Fibroblast of mammary gland (primary cell): ENCODE data around the gene SGMS2.

Experiments used
- DNase-seq: peaks from one replicate; pipeline ENCODE4 v3.0.0-alpha.2; 2010; ENCODE audit warnings: low read depth
- H3K4me3 ChIP-seq: 2 replicates; pipeline ENCODE4 v1.5.1; 2011; ENCODE audit warnings: low read depth, mild to moderate bottlenecking, low read length, moderate library complexity; ENCODE audit not compliant: control insufficient read depth
- TF ChIP-seq, protein P1 (sequence below): conservative IDR thresholded peaks from 2 replicates; pipeline ENCODE4 v1.5.1; 2011; ENCODE audit warnings: low read depth, low read length, inconsistent platforms; ENCODE audit not compliant: control insufficient read depth, insufficient read depth

SGMS2 gene

DNA sequence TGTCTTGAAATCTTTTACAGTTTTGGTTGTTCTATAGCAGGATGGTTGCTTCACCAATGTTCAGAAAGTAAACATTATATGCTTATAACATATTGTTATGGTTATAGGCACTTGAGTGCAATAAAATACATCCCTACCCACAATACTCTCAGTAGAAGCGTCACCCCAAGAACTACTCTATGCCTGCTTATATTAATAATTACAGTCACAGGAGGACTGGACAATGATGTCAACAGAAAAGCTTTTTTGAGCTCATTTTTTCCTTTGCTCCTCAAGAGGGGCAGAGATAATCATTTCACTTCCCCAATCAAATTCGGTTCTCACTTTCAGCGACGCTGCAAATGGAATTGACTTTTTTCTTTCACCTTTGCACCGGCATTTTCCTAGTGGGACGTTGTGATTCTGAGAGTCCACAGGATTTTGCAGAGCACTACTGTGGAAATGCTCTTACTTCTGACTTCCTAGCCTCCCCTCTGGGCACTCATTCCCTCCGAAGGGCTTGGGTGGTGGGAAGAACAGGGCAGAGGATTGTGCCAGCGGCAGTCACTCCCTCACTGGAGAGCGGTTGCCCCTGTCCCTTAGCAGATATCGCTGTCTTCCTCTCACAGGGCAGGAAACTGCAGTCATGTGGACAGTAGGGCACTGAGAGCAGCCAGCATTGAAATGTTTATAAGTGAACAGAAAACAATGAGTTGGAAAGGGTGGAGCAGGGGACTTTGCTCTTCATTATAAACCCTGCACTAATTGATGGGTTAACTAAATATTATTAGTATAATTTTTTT, 24.9 kb upstream of the SGMS2 start:
- H3K4me3 ChIP-seq, result no peak overlapping the region
- no peak for DNase-seq
- TF ChIP-seq, protein P1, sequence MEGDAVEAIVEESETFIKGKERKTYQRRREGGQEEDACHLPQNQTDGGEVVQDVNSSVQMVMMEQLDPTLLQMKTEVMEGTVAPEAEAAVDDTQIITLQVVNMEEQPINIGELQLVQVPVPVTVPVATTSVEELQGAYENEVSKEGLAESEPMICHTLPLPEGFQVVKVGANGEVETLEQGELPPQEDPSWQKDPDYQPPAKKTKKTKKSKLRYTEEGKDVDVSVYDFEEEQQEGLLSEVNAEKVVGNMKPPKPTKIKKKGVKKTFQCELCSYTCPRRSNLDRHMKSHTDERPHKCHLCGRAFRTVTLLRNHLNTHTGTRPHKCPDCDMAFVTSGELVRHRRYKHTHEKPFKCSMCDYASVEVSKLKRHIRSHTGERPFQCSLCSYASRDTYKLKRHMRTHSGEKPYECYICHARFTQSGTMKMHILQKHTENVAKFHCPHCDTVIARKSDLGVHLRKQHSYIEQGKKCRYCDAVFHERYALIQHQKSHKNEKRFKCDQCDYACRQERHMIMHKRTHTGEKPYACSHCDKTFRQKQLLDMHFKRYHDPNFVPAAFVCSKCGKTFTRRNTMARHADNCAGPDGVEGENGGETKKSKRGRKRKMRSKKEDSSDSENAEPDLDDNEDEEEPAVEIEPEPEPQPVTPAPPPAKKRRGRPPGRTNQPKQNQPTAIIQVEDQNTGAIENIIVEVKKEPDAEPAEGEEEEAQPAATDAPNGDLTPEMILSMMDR, result no peak

DNA sequence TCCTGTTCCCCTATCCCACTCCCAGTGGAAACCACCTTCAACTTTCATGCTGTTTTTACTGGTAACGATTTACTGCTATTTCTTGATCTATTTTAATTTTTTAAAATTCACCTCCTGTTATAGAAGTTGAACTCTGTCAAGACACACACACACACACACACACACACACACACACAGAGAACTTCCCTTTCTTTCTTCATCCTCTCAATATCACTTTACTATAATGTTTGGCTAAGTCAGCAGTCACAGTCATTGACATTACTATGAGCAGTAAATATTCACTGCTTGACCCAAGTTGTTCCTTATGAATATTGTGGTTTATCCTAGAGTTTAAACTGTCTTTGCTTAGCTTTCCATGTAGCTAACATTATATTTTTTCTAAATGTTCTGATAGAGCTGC, 24.0 kb upstream of the SGMS2 start:
- DNase-seq, result no peak
- TF ChIP-seq, protein P1, result no peak

DNA sequence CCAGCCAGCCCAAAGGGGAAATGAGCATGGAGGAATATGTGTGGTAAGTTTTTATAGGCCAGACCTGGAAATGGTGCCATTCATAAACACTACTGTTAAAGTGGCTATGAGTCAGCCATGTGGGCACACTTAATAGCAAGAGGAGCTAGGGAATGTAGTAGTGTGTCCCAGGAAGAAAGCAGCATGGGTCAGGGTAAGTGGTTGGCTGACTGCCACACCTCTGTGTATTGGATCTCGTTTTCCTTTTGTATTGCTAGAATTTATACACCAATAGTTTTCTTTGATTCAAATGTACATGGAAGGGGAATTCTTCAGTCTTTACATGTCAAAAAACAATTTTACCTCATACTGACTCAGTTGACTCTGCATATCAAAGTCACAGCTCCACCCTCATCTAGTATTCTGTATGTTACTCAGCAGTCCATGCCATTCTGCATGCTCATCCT, 22.9 kb upstream of the SGMS2 start:
- peak; percentile 69 for DNase-seq
- TF ChIP-seq, protein P1, result no peak
- no peak overlapping the region for H3K4me3 ChIP-seq

More for the DNA sequence above, 24.0 kb upstream of the SGMS2 start:
- H3K4me3 ChIP-seq, result no peak overlapping the region

DNA sequence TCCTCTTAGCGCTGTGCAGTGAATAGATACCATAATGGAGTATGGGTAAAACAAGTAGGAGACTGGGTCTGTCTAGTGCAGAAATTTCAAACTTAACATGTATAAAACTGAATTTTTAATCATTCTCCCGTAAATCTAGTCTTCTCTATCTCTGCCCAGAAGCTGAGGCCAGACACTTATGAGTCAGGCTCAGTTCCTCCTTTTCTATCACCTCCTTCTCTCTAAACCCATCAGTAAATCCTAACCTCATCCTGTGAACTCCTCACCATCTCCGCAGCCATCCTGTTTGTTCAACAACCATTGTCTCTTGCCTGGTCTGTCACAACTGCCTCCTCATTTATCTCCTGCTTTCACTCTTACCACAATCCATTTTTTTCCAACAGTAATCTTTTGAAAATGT, 19.8 kb upstream of the SGMS2 start:
- TF ChIP-seq, protein P1, result no peak
- DNase-seq, result no peak
- H3K4me3 ChIP-seq, result no peak overlapping the region

DNA sequence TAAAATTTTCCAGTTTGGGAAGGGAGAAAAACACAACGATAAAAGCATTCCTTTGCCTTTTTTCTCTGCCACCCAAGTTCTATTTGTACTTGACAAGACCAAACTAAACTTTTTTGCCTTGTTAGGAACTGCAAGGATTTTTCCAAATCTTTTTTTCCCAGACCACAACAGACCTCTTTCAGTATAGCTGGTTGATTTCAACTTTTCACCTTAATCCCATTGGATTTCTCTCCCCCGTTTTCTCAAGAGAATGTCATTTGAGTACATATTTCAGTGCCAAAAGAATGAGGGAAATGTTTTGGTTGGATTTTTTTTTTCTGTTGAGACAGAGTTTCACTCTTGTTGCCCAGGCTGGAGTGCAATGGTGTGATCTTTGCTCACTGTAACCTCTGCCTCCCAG, 18.5 kb upstream of the SGMS2 start:
- no peak for DNase-seq
- no peak overlapping the region for H3K4me3 ChIP-seq
- TF ChIP-seq, protein P1, result no peak

DNA sequence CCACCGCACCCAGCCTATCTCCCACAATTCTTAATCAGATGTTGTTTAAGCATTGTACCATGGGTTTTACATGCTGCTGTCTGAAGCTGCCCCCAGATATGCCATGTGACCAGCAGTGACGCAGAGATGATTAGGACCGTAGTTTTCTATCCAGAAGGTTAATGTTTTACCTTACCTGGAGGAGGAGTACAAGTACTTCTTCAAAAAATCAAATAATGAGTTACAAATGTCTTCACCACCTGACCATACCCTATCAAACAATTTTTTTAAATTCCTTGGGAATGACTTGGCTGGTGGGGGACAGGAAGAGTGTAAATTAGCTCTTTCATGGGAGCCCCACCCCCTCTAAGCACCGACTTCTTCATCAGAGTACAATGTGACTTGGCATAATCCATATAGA, 16.2 kb upstream of the SGMS2 start:
- TF ChIP-seq, protein P1, result no peak
- H3K4me3 ChIP-seq, result no peak overlapping the region
- no peak for DNase-seq
